ENCODE measurements around the gene RALGDS.

The RALGDS gene

GRCh38 chr9:133122605-133122934 lies 1.5 kb upstream of the RALGDS start:
- TF ChIP-seq ZNF747 (tag by site-specific recombination; IDR thresholded peaks at IDR 0.05) (no peak), SP7 (tag by site-specific recombination; IDR thresholded peaks at IDR 0.05) (no peak), TCF7L2 (IDR thresholded peaks at IDR 0.05; ENCODE audit: borderline replicate concordance, low read depth, low read length) (no peak), REPIN1 (tag by site-specific recombination; IDR thresholded peaks at IDR 0.05; ENCODE audit: low read depth) (no peak), ZFHX2 (tag by site-specific recombination; conservative IDR thresholded peaks at IDR 0.05) (no peak), HIC1 (tag by site-specific recombination; IDR thresholded peaks at IDR 0.05) (no peak), KLF10 (tag by site-specific recombination; IDR thresholded peaks at IDR 0.05) (no peak), ZNF513 (tag by site-specific recombination; IDR thresholded peaks at IDR 0.05) (no peak), ZNF48 (tag by site-specific recombination; IDR thresholded peaks at IDR 0.05) (no peak), FEZF1 (tag by site-specific recombination; IDR thresholded peaks at IDR 0.05) (no peak), MEIS1 (CRISPR knock-in tag; IDR thresholded peaks at IDR 0.05; ENCODE audit: borderline replicate concordance) (no peak), IKZF3 (tag by site-specific recombination; IDR thresholded peaks at IDR 0.05) (no peak), ZNF514 (tag by site-specific recombination; IDR thresholded peaks at IDR 0.05) (no peak)
- H3K4me1 ChIP-seq (ENCODE audit: control insufficient read depth, insufficient read depth, low read length), result peaks cover 7% of the 10 kb centered on the region; the same call in 1 of the 2 replicates
- no peak overlapping the region for H3K4me3 ChIP-seq (ENCODE audit: low read depth, low read length)
- H3K27ac ChIP-seq (ENCODE audit: extremely low read depth, low read depth, low read length), result no peak overlapping the region
- peaks cover 0 to 4% of the 10 kb centered on the region in 2 experiments; a peak in 1 of 3 replicates for H3K36me3 ChIP-seq (ENCODE audit: control insufficient read depth in 2 of 2, insufficient read depth in 1 of 2, low read length in 2 of 2)
- no peaks in the 10 kb centered on the region for H3K9me3 ChIP-seq (ENCODE audit: control insufficient read depth, insufficient read depth, low read depth, low read length)
- POLR2A ChIA-PET, result interaction anchor here (0.9 to 1.1 kb wide), 3 partner anchors 11 to 92 kb away, joined by 3 to 5 read pairs (median 3); partner anchors contain the start of gene GTF3C5
- CTCF ChIA-PET, result interaction anchor here (0.6 to 2.1 kb wide), 7 partner anchors 17 to 361 kb away, joined by 3 to 15 read pairs (median 4); no protein-coding TSS in a partner anchor

GRCh38 chr9:133121915-133122550 lies 993 bp upstream of the RALGDS start:
- Histone ChIP-seq H3K27ac (ENCODE audit: extremely low read depth, low read depth, low read length) (no peak overlapping the region), H3K36me3 (ENCODE audit: control insufficient read depth in 2 of 2, insufficient read depth in 1 of 2, low read length in 2 of 2) (peaks cover 0 to 5% of the 10 kb centered on the region in 2 experiments; a peak in 1 of 3 replicates), H3K4me1 (ENCODE audit: control insufficient read depth, insufficient read depth, low read length) (peaks cover 7% of the 10 kb centered on the region; the same call in 1 of the 2 replicates), H3K4me3 (ENCODE audit: low read depth, low read length) (no peak overlapping the region), H3K9me3 (ENCODE audit: control insufficient read depth, insufficient read depth, low read depth, low read length) (no peaks in the 10 kb centered on the region)
- ChIA-PET CTCF (interaction anchor here (0.6 to 2.1 kb wide), 6 partner anchors 19 to 192 kb away, joined by 3 to 15 read pairs (median 4); no protein-coding TSS in a partner anchor), POLR2A (interaction anchor here (0.9 to 1.7 kb wide), 4 partner anchors 11 to 91 kb away, joined by 3 to 5 read pairs (median 4); partner anchors contain the start of gene GTF3C5)
- TF ChIP-seq ZBTB20 (tag by site-specific recombination; IDR thresholded peaks at IDR 0.05) (peak; percentile 27; the same call in 1 of the 2 replicates), ZNF660 (tag by site-specific recombination; IDR thresholded peaks at IDR 0.05) (no peak)

DNA sequence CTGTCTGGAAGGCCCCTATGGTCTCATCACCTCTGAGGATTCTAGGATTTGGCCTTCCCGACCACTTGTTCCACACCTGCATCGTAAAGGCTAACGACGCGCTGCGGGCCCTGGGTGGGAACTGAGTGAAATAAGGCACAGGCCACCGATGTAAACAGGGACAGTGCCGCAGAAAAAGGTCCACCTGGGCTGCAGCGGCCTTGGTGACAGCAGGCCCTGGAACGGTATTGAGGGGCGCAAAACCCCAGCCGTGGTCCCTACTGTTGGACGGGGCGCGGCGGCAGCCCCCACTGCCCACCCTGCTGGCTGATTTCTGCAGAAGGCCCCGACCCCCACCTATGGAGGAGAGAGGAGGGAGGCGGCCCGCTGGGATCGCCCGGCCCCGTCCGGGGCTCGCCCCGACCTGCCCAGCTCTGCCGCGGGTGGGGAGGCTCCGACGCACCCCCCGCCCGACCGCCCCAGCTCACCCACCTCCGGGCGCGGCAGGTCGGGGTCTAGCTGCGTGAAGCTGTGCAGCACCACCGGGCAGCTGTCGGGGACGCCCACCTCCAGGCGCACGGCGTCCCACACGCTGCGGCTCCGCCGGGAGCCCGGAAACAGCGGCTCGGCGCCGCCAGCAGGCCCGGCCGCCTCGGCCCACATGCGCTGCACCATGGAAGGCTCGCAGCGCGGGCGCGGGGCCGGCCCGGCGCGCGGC lies 391 bp downstream of the RALGDS start:
- peak overlapping the region; percentile 66 for H3K4me3 ChIP-seq (ENCODE audit: low read depth, low read length)
- H3K36me3 ChIP-seq (ENCODE audit: control insufficient read depth in 2 of 2, insufficient read depth in 1 of 2, low read length in 2 of 2), result peaks cover 0 to 13% of the 10 kb centered on the region in 2 experiments; a peak in 1 of 3 replicates
- POLR2A ChIA-PET, result interaction anchor here (1.3 to 4.0 kb wide), 3 partner anchors 13 to 90 kb away, joined by 4 to 24 read pairs (median 5); partner anchors contain the start of gene GTF3C5
- TF ChIP-seq ZBTB48 (tag by site-specific recombination; IDR thresholded peaks at IDR 0.05) (peak; percentile 17; the same call in 1 of the 2 replicates), ZNF692 (tag by site-specific recombination; IDR thresholded peaks at IDR 0.05) (no peak)
- TF ChIP-seq, protein P1, sequence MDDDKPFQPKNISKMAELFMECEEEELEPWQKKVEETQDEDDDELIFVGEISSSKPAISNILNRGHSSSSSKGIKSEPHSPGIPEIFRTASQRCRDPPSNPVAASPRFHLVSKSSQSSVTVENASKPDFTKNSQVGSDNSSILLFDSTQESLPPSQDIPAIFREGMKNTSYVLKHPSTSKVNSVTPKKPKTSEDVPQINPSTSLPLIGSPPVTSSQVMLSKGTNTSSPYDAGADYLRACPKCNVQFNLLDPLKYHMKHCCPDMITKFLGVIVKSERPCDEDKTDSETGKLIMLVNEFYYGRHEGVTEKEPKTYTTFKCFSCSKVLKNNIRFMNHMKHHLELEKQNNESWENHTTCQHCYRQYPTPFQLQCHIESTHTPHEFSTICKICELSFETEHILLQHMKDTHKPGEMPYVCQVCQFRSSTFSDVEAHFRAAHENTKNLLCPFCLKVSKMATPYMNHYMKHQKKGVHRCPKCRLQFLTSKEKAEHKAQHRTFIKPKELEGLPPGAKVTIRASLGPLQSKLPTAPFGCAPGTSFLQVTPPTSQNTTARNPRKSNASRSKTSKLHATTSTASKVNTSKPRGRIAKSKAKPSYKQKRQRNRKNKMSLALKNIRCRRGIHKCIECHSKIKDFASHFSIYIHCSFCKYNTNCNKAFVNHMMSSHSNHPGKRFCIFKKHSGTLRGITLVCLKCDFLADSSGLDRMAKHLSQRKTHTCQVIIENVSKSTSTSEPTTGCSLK (tag by site-specific recombination; IDR thresholded peaks at IDR 0.05), result no peak

More for the DNA sequence above, 391 bp downstream of the RALGDS start:
- peaks cover 3% of the 10 kb centered on the region; the same call in 1 of the 2 replicates for H3K4me1 ChIP-seq (ENCODE audit: control insufficient read depth, insufficient read depth, low read length)
- CTCF ChIA-PET, result interaction anchor here (4.0 kb wide), 1 partner anchor 18 kb away, joined by 19 read pairs; no protein-coding TSS in a partner anchor
- H3K27ac ChIP-seq (ENCODE audit: extremely low read depth, low read depth, low read length), result peak overlapping the region; percentile 74; the same call in 1 of the 2 replicates
- H3K9me3 ChIP-seq (ENCODE audit: control insufficient read depth, insufficient read depth, low read depth, low read length), result no peaks in the 10 kb centered on the region
